ENCODE results near the gene DHH. TPM values are rescaled to one million over a fixed set of nuclear protein-coding genes. Genes with fewer than 3 reads are reported as not detected.

Gene DHH
- total and polyA plus RNA-seq, 9 of the 15 experiments (the other 6 are each of a cell fraction or from before 2014, with no cell fraction given), result 0.07 to 2.6 (median 0.54) TPM

DNA sequence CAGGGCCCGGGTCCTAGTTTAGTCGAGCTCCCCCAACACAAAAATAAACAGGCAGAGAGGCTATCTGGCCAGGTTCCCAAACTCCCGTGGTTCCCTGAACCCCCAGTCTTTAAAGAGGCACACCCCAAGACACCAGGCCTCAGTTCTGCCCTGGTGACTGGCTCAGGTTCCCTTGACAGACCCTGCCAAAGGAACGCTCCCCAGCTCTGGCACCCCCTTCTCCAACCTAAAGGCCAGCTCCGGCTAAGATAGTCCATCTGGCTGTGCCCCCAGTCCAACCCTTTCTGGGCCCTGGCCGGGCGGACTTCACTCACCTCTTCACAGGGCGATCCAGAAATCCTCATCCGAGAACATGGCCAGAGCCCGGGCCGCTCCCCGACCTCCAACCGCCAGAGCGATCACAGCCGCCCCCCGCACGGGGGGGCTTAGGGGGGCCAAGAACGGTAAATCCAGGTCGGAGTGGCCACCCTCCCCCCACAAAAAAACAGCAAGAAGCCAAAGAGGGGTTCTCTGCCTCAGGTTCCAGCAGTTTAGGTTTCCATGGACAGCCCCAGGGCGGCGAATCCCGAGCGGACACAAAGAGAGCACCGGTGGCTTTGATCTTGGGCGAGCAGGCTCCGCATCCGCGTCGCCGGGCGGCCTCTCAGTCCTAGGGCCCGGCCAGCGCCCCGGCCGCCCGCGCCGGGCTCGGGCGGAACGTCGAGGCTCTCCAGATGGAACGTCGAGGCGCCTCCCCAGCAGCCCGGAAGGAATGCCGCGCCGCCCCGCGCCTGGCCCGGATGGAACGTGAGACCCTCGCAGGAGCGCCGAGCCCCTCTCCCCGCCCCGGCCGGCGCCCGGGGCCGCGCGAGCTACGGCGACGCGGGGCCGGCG lies 35.1 kb downstream of the DHH start (continued):
- TF ChIP-seq, protein P1, sequence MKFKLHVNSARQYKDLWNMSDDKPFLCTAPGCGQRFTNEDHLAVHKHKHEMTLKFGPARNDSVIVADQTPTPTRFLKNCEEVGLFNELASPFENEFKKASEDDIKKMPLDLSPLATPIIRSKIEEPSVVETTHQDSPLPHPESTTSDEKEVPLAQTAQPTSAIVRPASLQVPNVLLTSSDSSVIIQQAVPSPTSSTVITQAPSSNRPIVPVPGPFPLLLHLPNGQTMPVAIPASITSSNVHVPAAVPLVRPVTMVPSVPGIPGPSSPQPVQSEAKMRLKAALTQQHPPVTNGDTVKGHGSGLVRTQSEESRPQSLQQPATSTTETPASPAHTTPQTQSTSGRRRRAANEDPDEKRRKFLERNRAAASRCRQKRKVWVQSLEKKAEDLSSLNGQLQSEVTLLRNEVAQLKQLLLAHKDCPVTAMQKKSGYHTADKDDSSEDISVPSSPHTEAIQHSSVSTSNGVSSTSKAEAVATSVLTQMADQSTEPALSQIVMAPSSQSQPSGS (CRISPR knock-in tag; IDR thresholded peaks at IDR 0.05), result no peak
- 0 out of 2 replicates have a peak, but pooled peaks have one; percentile 20 for TF ChIP-seq NFIC (IDR thresholded peaks at IDR 0.05)
- TF ChIP-seq TAF15 (IDR thresholded peaks at IDR 0.05; ENCODE audit: low read depth, low read length), result no peak
- TF ChIP-seq KDM2B (CRISPR knock-in tag; IDR thresholded peaks at IDR 0.05), result no peak
- peak; percentile 45; the same call in 1 of the 2 replicates for TF ChIP-seq ZBTB7A (IDR thresholded peaks at IDR 0.05; ENCODE audit: borderline replicate concordance, control insufficient read depth, low read depth, low read length)
- peak; percentile 37; the same call in 1 of the 2 replicates for TF ChIP-seq ETS1 (conservative IDR thresholded peaks at IDR 0.05; ENCODE audit: control insufficient read depth, low read depth, low read length)
- no peak for TF ChIP-seq HDAC8 (tag; IDR thresholded peaks at IDR 0.05)
- no peak for TF ChIP-seq TCFL5 (CRISPR knock-in tag; conservative IDR thresholded peaks at IDR 0.05)
- TF ChIP-seq TAF1 (IDR thresholded peaks at IDR 0.05; ENCODE audit: control insufficient read depth, extremely low read depth, insufficient read depth, low read length, severe bottlenecking), result no peak
- TF ChIP-seq THRAP3 (IDR thresholded peaks at IDR 0.05; ENCODE audit: borderline replicate concordance), result no peak
- TF ChIP-seq LCOR (CRISPR knock-in tag; IDR thresholded peaks at IDR 0.05), result no peak
- peak; percentile 83 for TF ChIP-seq CHD1 (IDR thresholded peaks at IDR 0.05; ENCODE audit: low read length)
- TF ChIP-seq POLR3G (IDR thresholded peaks at IDR 0.05; ENCODE audit: extremely low read depth, insufficient read length, insufficient replicate concordance), result no peak
- TF ChIP-seq PHTF2 (CRISPR knock-in tag; IDR thresholded peaks at IDR 0.05), result no peak
- peak; percentile 55 for TF ChIP-seq SAP30 (IDR thresholded peaks at IDR 0.05; ENCODE audit: borderline replicate concordance, insufficient read depth, low read depth, low read length, poor library complexity, severe bottlenecking)
- peak; percentile 12 for TF ChIP-seq RBM22 (IDR thresholded peaks at IDR 0.05; ENCODE audit: low read depth, low read length, poor library complexity, severe bottlenecking)
- TF ChIP-seq NEUROD1 (IDR thresholded peaks at IDR 0.05; ENCODE audit: borderline replicate concordance, low read depth, low read length, partially characterized antibody), result no peak
- no peak for TF ChIP-seq MTA1 (IDR thresholded peaks at IDR 0.05; ENCODE audit: borderline replicate concordance)
- TF ChIP-seq GTF2F1 (IDR thresholded peaks at IDR 0.05; ENCODE audit: low read depth, low read length), result no peak
- TF ChIP-seq ETV6 (IDR thresholded peaks at IDR 0.05; ENCODE audit: borderline replicate concordance in 1 of 2, low read depth in 2 of 2, low read length in 1 of 2), result no peak
- 0 out of 2 replicates have a peak, but pooled peaks have one; percentile 57 for TF ChIP-seq ETV6 (CRISPR knock-in tag; IDR thresholded peaks at IDR 0.05; ENCODE audit: borderline replicate concordance)
- TF ChIP-seq WHSC1 (IDR thresholded peaks at IDR 0.05; ENCODE audit: low read length), result no peak
- no peak for TF ChIP-seq ZNF133 (CRISPR knock-in tag; IDR thresholded peaks at IDR 0.05)
- TF ChIP-seq IRF1 (CRISPR knock-in tag; IDR thresholded peaks at IDR 0.05; ENCODE audit: borderline replicate concordance), result no peak
- TF ChIP-seq KHSRP (IDR thresholded peaks at IDR 0.05), result no peak
